GM21825 (cell line): ENCODE measurements around the gene TPRX1.
"Not testable (repeated sequence)": the region's sequence is repeated elsewhere in the genome, so short reads cannot be mapped to it uniquely, and the experiment has no call there.

Experiments used
- ATAC-seq: cut with Tn5 transposase; IDR thresholded peaks from one replicate; pipeline ENCODE4 v1.9.1; 2021; ENCODE audit warnings: mild to moderate bottlenecking, moderate library complexity; ENCODE audit not compliant: unreplicated experiment

TPRX1 gene

DNA sequence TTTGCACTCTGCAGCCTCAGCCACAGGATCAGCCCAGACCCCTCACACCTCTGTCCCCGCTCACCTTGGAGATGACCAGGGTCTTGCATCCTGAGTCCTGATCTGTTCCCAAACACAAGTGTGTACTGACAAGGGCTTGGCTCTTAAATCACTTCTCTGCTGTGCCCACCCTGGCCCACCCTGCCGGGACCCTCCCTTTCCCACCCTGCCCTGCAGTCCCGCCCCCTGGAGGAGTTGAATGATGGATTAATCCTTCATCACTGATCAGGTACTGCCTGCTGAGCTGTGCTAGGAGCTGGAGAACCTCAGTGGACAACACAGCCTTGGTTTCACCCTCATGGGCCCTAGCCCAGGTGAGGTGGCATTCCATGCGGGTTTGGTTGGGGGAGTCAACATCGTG lies at the start of gene TPRX1:
Gene TPRX1, minus strand, starts transcription at position 101 of the 400 bp plus-strand sequence. Its CDS starts 12 bp downstream, at position 89.
- ATAC-seq, result not testable (repeated sequence)

DNA sequence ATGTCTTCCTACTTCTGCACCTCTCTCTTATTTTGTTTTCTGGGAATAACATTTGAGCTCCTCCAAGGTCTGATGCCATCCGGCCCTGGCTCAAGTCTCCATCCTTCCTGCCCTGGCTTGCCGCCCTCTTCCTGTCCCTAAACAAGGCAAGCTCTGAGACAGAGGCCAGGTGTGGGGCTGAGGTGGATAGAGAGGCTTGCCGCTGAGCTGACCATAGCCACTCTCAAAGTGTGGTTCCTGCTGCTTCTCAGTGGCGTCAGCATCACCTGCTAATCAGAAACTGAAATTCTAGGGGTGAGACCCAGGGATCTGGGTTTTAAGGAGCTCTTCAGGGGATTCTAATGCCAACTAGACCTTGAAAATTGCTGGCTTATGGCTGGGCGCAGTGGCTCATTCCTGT lies 48.7 kb upstream of the TPRX1 start:
- no peak for ATAC-seq

DNA sequence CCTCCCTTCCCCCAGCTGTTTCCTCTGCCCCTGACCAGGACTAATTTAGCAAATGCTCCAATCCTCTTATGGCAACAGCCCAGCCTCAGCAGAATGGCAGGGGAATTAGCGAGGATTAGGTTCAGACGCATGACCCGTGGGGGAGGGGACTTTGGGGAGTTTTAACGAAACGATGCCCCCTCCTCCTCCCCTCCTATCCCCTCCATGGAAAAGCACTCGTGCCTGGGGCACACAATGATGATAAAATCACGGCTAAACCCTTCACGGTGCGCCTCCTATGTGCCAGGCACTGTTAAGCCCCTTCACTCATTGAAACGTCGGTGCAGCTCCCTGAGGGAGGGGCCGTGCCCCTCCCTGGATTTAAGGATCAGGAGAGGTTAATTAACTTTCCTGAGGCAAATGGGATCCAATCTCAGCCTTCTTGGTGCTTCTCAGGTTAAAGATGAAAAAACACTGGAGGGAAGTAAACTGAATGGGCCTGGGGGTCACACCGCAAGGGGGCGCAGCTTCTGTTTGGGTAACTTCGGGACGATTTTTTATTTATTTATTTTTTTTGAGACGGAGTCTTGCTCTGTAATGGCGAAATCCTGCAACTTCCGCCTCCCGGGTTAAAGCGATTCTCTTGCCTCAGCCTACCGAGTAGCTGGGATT lies 44.6 kb upstream of the TPRX1 start:
- ATAC-seq, result no peak

DNA sequence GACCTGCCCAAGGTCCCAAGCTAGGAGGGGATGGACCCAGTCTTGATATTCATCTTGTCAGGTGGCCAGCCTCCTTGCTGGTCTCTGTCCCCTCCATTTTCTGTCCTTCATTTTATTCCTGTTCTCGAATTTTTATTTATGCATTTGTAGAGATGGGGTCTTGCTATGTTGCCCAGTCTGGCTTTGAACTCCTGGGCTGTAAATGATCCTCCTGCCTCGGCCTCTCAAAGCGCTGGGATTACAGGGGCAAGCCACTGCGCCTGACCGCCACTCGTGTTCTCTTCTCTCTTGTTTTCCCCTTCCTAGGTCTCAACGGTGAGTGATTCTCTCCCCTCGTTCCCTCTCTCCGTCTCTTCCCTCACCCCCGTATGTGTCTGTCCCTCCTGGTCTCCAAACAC lies 44.1 kb upstream of the TPRX1 start:
- ATAC-seq, result no peak

GRCh38 chr19:47842941-47843340 lies 38.6 kb upstream of the TPRX1 start:
- no peak for ATAC-seq

DNA sequence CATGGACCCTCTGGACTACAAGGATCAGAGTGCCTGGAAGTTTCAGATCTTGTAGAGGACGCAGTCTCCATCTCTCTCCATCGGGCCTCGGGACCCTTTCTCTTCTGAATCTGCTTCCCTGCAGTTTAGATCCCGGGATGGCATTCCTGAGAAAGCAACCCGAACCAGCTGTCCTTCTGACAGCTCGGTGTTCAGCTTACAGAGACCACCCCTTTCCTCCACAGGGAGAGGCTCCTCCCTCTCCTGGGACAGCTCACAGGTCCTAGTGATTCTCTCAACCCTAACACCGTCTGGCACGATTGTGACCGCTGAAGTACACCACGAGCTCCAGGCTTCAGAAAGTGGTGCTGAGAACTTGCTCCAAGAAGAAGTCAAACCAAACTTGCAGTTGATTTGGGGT lies 35.6 kb upstream of the TPRX1 start:
- ATAC-seq, result no peak

GRCh38 chr19:47839411-47839810 lies 35.1 kb upstream of the TPRX1 start:
- ATAC-seq, result no peak

- ATAC-seq, result no peak
Observed at GRCh38 chr19:47836038-47836437, 31.7 kb upstream of the TPRX1 start.

DNA sequence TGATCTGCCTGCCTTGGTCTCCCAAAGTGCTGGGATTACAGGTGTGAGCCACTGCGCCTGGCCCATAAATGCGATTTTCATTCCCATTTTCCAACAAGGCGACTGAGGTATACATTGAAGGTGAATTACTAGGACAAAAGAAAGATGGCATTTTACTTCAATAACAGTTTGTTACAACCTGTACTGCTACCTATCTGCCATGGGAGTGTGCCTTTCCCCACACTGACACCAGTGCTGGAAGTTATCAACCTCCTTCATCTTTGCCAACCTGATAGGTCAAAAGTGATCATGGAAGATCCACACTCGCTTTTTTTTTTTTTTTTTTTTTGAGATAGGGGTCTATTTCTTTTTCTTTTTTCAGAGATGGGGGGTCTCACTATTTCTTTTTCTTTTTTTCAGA lies 28.4 kb upstream of the TPRX1 start:
- no peak for ATAC-seq

DNA sequence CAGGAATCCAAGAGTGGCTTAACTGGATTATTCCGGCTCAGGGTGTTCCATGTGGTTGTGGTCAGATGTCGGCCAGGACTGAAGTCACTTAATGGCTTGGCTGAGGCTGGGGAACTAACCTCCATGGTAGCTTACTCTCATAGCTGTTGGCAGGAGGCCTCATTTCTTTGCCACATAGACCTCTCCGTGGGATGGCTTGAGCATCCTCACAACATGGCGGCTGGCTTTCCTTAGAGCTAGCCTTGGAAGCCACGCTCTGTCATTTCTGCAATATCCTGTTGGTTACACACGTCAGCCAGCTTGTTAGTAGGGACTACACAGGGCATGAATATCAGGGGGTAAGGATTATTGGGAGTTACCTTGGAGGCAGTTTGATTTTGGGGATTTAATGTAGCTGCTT lies 22.4 kb upstream of the TPRX1 start:
- ATAC-seq, result no peak

- no peak for ATAC-seq
Observed at GRCh38 chr19:47824396-47824795, 20.0 kb upstream of the TPRX1 start.

DNA sequence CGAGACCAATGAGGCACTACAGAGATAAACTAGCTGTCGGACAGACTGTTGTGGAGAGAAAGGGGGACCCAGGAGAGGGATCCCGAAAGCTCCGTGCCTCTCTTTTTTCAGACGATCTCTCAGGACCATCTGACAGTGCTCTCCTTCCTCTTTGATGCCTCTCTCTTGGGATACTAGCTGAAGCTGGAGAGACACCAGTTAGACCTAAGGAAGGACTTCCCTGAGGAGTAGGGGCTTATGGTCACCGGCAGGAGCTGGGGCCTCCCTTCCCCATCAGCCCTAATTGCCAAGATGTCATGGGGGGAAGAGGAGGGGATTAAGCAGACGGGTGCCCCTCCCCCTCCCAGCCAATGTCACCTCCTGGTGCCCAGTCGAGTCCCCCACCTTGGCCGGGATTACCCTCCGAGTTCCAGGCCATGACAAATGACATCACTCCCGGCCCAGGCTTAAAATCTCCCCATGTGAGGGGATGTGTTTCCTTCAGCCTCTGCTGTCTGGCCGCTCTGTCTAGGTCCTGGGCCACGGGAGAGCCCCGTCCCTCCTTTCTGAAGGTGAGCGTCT lies 17.2 kb upstream of the TPRX1 start, which contains the start of gene CRX:
Gene CRX, plus strand, starts transcription at position 478 of the 561 bp plus-strand sequence. CDS start 12,507 bp downstream, outside the sequence.
- no peak for ATAC-seq

GRCh38 chr19:47820410-47820809 lies 16.1 kb upstream of the TPRX1 start:
- ATAC-seq, result no peak

DNA sequence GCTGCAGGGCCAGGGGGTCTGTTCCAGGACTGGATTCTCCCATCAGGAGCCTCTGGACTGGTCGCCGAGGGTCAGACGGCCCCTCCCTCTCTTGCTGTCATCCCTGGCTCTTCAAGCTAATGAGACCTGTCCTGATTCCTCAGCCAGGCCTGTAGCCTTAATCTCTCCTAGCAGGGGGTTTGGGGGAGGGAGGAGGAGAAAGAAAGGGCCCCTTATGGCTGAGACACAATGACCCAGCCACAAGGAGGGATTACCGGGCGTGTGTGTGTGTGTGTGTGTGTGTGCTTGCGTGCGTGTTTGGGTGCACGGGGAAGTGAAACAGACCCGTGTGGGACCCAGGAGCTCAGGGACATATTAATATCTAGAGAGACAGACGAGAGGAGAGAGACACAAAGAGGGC lies 15.5 kb upstream of the TPRX1 start:
- no peak for ATAC-seq

GRCh38 chr19:47818221-47818620 lies 13.9 kb upstream of the TPRX1 start:
- not testable (repeated sequence) for ATAC-seq

- not testable (repeated sequence) for ATAC-seq
Observed at GRCh38 chr19:47816270-47816669, 11.9 kb upstream of the TPRX1 start.

GRCh38 chr19:47813995-47814328 lies 9.6 kb upstream of the TPRX1 start:
- no peak for ATAC-seq

GRCh38 chr19:47813304-47813994 lies 9.1 kb upstream of the TPRX1 start:
- ATAC-seq, result no peak

GRCh38 chr19:47806435-47806834 lies 2.1 kb upstream of the TPRX1 start:
- no peak for ATAC-seq

DNA sequence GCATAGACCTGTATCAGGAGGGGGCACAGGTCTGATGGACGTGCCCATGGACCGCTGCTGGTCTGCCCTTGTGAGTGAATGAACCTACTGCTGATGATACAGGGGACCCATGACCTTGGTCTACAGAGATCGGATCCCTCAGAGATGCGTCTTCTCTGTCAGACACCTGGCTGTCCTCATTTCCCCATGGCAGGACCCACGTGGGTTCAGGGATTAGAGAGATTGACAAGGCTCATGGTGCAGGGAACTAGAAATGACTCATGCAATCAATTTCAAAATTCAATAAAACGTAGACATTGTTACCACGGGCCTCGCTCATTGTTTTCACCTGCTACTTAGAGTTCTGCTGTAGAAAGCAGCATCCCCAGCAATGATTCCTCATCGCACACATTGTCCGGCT lies 962 bp upstream of the TPRX1 start:
- ATAC-seq, result no peak

- ATAC-seq, result not testable (repeated sequence)
Observed at GRCh38 chr19:47803671-47804070, 680 bp downstream of the TPRX1 start.

DNA sequence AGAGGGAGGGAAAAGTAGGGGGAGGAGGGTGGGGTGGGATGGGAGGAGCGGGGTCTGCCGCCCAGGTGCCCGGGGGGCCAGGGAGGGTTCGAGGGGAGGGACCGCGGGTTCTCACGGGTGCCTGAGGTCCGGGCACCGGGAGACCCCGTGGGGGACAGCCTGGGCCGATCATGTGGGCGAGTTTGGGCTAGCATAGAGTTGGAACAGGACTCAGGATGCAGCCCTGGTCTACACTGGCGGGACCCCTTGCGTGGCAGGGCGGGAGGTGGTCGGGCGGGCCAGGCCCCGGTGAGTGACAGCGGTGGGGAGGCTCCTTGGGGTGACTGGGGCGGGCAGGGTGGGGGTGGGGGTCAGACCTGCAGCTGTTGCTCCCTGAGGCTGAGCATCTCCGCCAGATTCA lies 1.2 kb downstream of the TPRX1 start:
- ATAC-seq, result not testable (repeated sequence)
